Skeletal muscle tissue (tissue), 4 donors: ENCODE measurements around the gene SORCS1. TPM values are rescaled to one million over a fixed set of nuclear protein-coding genes. Genes with fewer than 3 reads are reported as not detected.

Source experiments
- H3K27ac ChIP-seq: one replicate; pipeline ENCODE4 v1.7.0; 2013; ENCODE audit warnings: mild to moderate bottlenecking, low read depth, low read length, inconsistent platforms
- H3K27me3 ChIP-seq, 3 donors: one replicate each; pipeline ENCODE4 v1.7.0; 2013; ENCODE audit warnings: low read length in 3 of 3; ENCODE audit not compliant: control insufficient read depth in 3 of 3, insufficient read depth in 3 of 3
- H3K36me3 ChIP-seq, 3 donors: one replicate each; pipeline ENCODE4 v1.7.0; 2013; ENCODE audit warnings: low read length in 3 of 3; ENCODE audit not compliant: control insufficient read depth in 3 of 3, insufficient read depth in 3 of 3
- H3K4me1 ChIP-seq, 3 donors: one replicate each; pipeline ENCODE4 v1.7.0; 2013; ENCODE audit warnings: low read length in 3 of 3, mild to moderate bottlenecking in 3 of 3; ENCODE audit not compliant: control insufficient read depth in 3 of 3, insufficient read depth in 3 of 3
- H3K4me3 ChIP-seq, 3 donors: one replicate each; pipeline ENCODE4 v1.7.0; 2013; ENCODE audit warnings: low read length in 3 of 3
- H3K9ac ChIP-seq, 3 donors: one replicate each; pipeline ENCODE4 v1.7.0; 2013; ENCODE audit warnings: low read length in 3 of 3, mild to moderate bottlenecking in 3 of 3, moderate library complexity in 2 of 3, low read depth in 1 of 3
- H3K9me3 ChIP-seq, 3 donors: one replicate each; pipeline ENCODE4 v1.7.0; 2013; ENCODE audit warnings: low read length in 3 of 3; ENCODE audit not compliant: control insufficient read depth in 3 of 3
- total RNA-seq: library from RNA; depleted of rRNA; stranded (reverse); fragments of >200 nt; gene quantifications from one replicate; pipeline ENCODE4 v1.2.3, GENCODE V29; 2014
- donor health status: Osteomylitis.

Gene SORCS1
- total RNA-seq, 1 donor from 2014 or later: 4.2 TPM

GRCh38 chr10:106874604-106874889 is 290.0 kb downstream of the SORCS1 start:
- peaks cover 0 to 4% (median 0%) of the 10 kb centered on the region in 3 donors for H3K9me3 ChIP-seq
- H3K27ac ChIP-seq: no peak overlapping the region
- H3K36me3 ChIP-seq: no peaks in the 10 kb centered on the region
- no peak overlapping the region for H3K4me3 ChIP-seq
- no peaks in the 10 kb centered on the region for H3K27me3 ChIP-seq
- H3K4me1 ChIP-seq: no peaks in the 10 kb centered on the region
- no peak overlapping the region for H3K9ac ChIP-seq

GRCh38 chr10:106873770-106874603 is 290.5 kb downstream of the SORCS1 start:
- peaks cover 0 to 4% (median 0%) of the 10 kb centered on the region in 3 donors for H3K9me3 ChIP-seq
- no peaks in the 10 kb centered on the region for H3K27me3 ChIP-seq
- H3K27ac ChIP-seq: no peak overlapping the region
- no peak overlapping the region for H3K9ac ChIP-seq
- no peaks in the 10 kb centered on the region for H3K36me3 ChIP-seq
- H3K4me3 ChIP-seq: no peak overlapping the region
- H3K4me1 ChIP-seq: no peaks in the 10 kb centered on the region

- H3K4me1 ChIP-seq: no peaks in the 10 kb centered on the region
- H3K9me3 ChIP-seq: peaks cover 0 to 4% (median 0%) of the 10 kb centered on the region in 3 donors
- no peak overlapping the region for H3K9ac ChIP-seq
- no peaks in the 10 kb centered on the region for H3K27me3 ChIP-seq
- no peak overlapping the region for H3K4me3 ChIP-seq
- H3K36me3 ChIP-seq: no peaks in the 10 kb centered on the region
- no peak overlapping the region for H3K27ac ChIP-seq
Observed at GRCh38 chr10:106872176-106872575, 292.3 kb downstream of the SORCS1 start.

GRCh38 chr10:106866244-106866845 is 298.2 kb downstream of the SORCS1 start:
- Histone ChIP-seq H3K36me3 (no peaks in the 10 kb centered on the region), H3K9me3 (peaks cover 2 to 5% (median 3%) of the 10 kb centered on the region in 3 donors), H3K9ac (no peak overlapping the region), H3K4me3 (no peak overlapping the region), H3K27me3 (no peaks in the 10 kb centered on the region), H3K4me1 (no peaks in the 10 kb centered on the region), H3K27ac (no peak overlapping the region)

- no peak overlapping the region for H3K4me3 ChIP-seq
- no peaks in the 10 kb centered on the region for H3K27me3 ChIP-seq
- peaks cover 0 to 5% (median 2%) of the 10 kb centered on the region in 3 donors for H3K9me3 ChIP-seq
- no peak overlapping the region for H3K27ac ChIP-seq
- no peaks in the 10 kb centered on the region for H3K4me1 ChIP-seq
- no peaks in the 10 kb centered on the region for H3K36me3 ChIP-seq
- H3K9ac ChIP-seq: no peak overlapping the region
Observed at GRCh38 chr10:106864031-106864430, 300.5 kb downstream of the SORCS1 start.

- H3K4me1 ChIP-seq: no peaks in the 10 kb centered on the region
- peaks cover 0 to 5% (median 2%) of the 10 kb centered on the region in 3 donors for H3K9me3 ChIP-seq
- H3K4me3 ChIP-seq: no peak overlapping the region
- H3K9ac ChIP-seq: no peak overlapping the region
- no peaks in the 10 kb centered on the region for H3K36me3 ChIP-seq
- H3K27me3 ChIP-seq: no peaks in the 10 kb centered on the region
- H3K27ac ChIP-seq: no peak overlapping the region
Observed at GRCh38 chr10:106863549-106863948, 301.0 kb downstream of the SORCS1 start.

GRCh38 chr10:106859892-106860652 is 304.4 kb downstream of the SORCS1 start:
- H3K9ac ChIP-seq: no peak overlapping the region
- H3K27me3 ChIP-seq: no peaks in the 10 kb centered on the region
- no peaks in the 10 kb centered on the region for H3K4me1 ChIP-seq
- peaks cover 0 to 1% (median 0%) of the 10 kb centered on the region in 3 donors for H3K9me3 ChIP-seq
- no peak overlapping the region for H3K4me3 ChIP-seq
- H3K36me3 ChIP-seq: no peaks in the 10 kb centered on the region
- no peak overlapping the region for H3K27ac ChIP-seq

GRCh38 chr10:106857728-106858127 is 306.8 kb downstream of the SORCS1 start:
- Histone ChIP-seq H3K4me3 (no peak overlapping the region), H3K27me3 (no peaks in the 10 kb centered on the region), H3K9ac (no peak overlapping the region), H3K36me3 (no peaks in the 10 kb centered on the region), H3K4me1 (no peaks in the 10 kb centered on the region), H3K9me3 (no peaks in the 10 kb centered on the region), H3K27ac (no peak overlapping the region)

GRCh38 chr10:106857213-106857612 is 307.3 kb downstream of the SORCS1 start:
- no peak overlapping the region for H3K9ac ChIP-seq
- H3K27ac ChIP-seq: no peak overlapping the region
- no peaks in the 10 kb centered on the region for H3K36me3 ChIP-seq
- H3K9me3 ChIP-seq: no peaks in the 10 kb centered on the region
- H3K4me3 ChIP-seq: no peak overlapping the region
- H3K4me1 ChIP-seq: no peaks in the 10 kb centered on the region
- no peaks in the 10 kb centered on the region for H3K27me3 ChIP-seq
